Measurements from ENCODE around the gene IQCH. TPM values are rescaled to one million over a fixed set of nuclear protein-coding genes. Genes with fewer than 3 reads are reported as not detected.

IQCH gene
- total and polyA plus RNA-seq, 2 of the 4 experiments (the other 2 are of a cell fraction) = 0.60 to 2.5 TPM

Other genes with a start within 250 kb of the IQCH start
- 71.0 and 71.1 TPM in 2 replicates for gene SMAD3, start 189.2 kb upstream of the IQCH start, total RNA-seq (2012; rRNA removed)
- gene SMAD3, start 189.2 kb upstream of the IQCH start, polyA plus RNA-seq (2012; rRNA removed) = 177 and 194 TPM in 2 replicates
- 56.7 and 69.7 TPM in 2 replicates for gene AAGAB, start 125 bp upstream of the IQCH start, total RNA-seq (2012; rRNA removed)
- 21.6 and 26.1 TPM in 2 replicates for gene AAGAB, start 125 bp upstream of the IQCH start, polyA plus RNA-seq (2012; rRNA removed)